Uterus (tissue), 4 donors: ENCODE measurements around the gene KCNQ4. TPM values are rescaled to one million over a fixed set of nuclear protein-coding genes. Genes with fewer than 3 reads are reported as not detected.

Experiments
- DNase-seq, 2 donors: peaks; one replicate each; pipeline ENCODE4 v3.0.0-alpha.2; 2019 to 2020
- H3K27ac ChIP-seq, 2 donors: fragments of 200-600 bp; sonication (generic); 1 replicate in 1 of 2; 2 replicates in 1 of 2; pipeline ENCODE4 v1.5.1; 2016 to 2018
- H3K27me3 ChIP-seq, 2 donors: fragments of 200-600 bp; sonication (generic); one replicate each; pipeline ENCODE4 v1.5.1; 2018 to 2019; ENCODE audit warnings: control low read depth in 1 of 2
- H3K36me3 ChIP-seq, 2 donors: fragments of 200-600 bp; sonication (generic); one replicate each; pipeline ENCODE4 v1.5.1; 2019; ENCODE audit warnings: control low read depth in 1 of 2
- H3K4me1 ChIP-seq, 2 donors: fragments of 200-600 bp; sonication (generic); one replicate each; pipeline ENCODE4 v1.5.1; 2018 to 2019; ENCODE audit warnings: control low read depth in 1 of 2
- H3K4me3 ChIP-seq, 2 donors: fragments of 200-600 bp; sonication (generic); 1 replicate in 1 of 2; 2 replicates in 1 of 2; pipeline ENCODE4 v1.5.1; 2018 to 2019; ENCODE audit warnings: mild to moderate bottlenecking in 1 of 2
- H3K9me3 ChIP-seq, 2 donors: fragments of 200-600 bp; sonication (generic); one replicate each; pipeline ENCODE4 v1.5.1; 2019; ENCODE audit warnings: control low read depth in 1 of 2
- CTCF ChIP-seq, 4 experiments: fragments of 200-600 bp in 2 of 4; fragments of 450-650 bp in 2 of 4; sonication (generic) in 2 of 4; IDR thresholded peaks; one replicate each; pipeline ENCODE4 v1.5.1; 2016 to 2019; ENCODE audit warnings: antibody characterized with exemption in 4 of 4, mild to moderate bottlenecking in 2 of 4, moderate library complexity in 1 of 4
- POLR2A ChIP-seq, 2 donors: fragments of 450-650 bp; IDR thresholded peaks; one replicate each; pipeline ENCODE4 v1.6.1; 2016; ENCODE audit warnings: antibody characterized with exemption in 2 of 2, mild to moderate bottlenecking in 1 of 2, moderate library complexity in 1 of 2
- intact Hi-C: fragments of 100-400 bp; cut with DNase I; formaldehyde crosslinking; loops from one replicate; pipeline ENCODE4 v1.15.1; 2023; ENCODE audit warnings: low total_unique reads
- total RNA-seq, 4 donors: library from RNA; depleted of rRNA in 3 of 4; stranded (reverse); fragments of >200 nt in 3 of 4; gene quantifications; one replicate each; pipeline versions ENCODE4 v1.1.0 to v1.2.4, GENCODE V29; 2014 to 2023
- donor health status: DM: yes; HTN: yes; CAD: no.

Gene KCNQ4
- total RNA-seq, 4 donors from 2014 or later, result 2.7 to 13.4 (median 7.4) TPM; not detected in 1

- Histone ChIP-seq H3K9me3 (no peaks in the 10 kb centered on the region), H3K4me3 (no peak overlapping the region), H3K27ac (no peak overlapping the region), H3K4me1 (peaks cover 0 to 6% of the 10 kb centered on the region in 2 donors), H3K27me3 (no peaks in the 10 kb centered on the region), H3K36me3 (no peaks in the 10 kb centered on the region)
- DNase-seq, result no peak
- TF ChIP-seq CTCF (IDR thresholded peaks at IDR 0.05) (no peak), POLR2A (IDR thresholded peaks at IDR 0.05) (no peak)
- intact Hi-C loops, result no loop called here
These were observed 35.5 kb downstream of the KCNQ4 start for GRCh38 chr1:40819101-40819500.

GRCh38 chr1:40820251-40820797 is 36.7 kb downstream of the KCNQ4 start:
- no peaks in the 10 kb centered on the region for H3K9me3 ChIP-seq
- peaks cover 0 to 6% of the 10 kb centered on the region in 2 donors for H3K4me1 ChIP-seq
- no peaks in the 10 kb centered on the region for H3K36me3 ChIP-seq
- H3K4me3 ChIP-seq, result no peak overlapping the region
- TF ChIP-seq CTCF (IDR thresholded peaks at IDR 0.05), result no peak
- no peak for TF ChIP-seq POLR2A (IDR thresholded peaks at IDR 0.05)
- intact Hi-C loops, result no loop called here
- H3K27me3 ChIP-seq, result no peaks in the 10 kb centered on the region
- H3K27ac ChIP-seq, result no peak overlapping the region
- no peak for DNase-seq

DNA sequence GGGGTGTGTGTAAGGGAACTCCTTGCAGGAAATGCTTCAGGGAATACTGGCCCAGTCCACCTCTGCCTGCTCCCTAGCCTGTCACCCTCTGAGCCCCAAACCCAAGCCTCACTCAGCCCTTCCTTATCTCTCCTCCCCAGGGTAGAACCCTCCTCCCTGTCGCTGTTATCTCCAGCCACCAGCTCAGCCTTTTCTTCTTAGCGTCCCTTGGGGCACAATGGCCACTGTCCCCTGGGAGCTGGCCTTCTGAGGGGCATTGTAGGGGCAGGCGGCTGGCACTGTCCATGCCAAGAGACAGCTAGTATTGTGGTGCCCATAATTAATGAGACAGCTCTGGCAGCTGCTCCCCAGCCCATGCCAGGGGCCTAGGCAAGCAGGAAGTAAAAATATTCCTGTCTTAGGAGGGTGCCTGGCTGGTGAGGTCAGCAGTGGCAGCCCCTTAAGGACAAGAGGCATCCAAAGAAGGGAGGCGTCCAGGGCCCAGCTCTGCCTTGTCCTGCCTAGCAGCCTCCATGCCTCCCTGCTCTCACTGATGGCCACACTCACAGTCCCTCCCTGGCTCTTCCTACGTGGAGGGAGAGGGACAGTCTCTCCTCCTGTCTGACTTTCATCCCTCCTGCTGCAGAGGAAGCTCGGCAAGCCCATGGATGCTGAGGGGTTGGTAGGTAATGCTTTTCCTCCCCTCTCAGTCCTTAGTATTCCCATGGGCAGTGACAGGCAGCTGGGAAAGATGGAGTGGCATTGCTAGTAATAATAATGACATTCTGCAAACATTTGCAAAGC is 37.5 kb downstream of the KCNQ4 start:
- peaks cover 0 to 6% of the 10 kb centered on the region in 2 donors for H3K4me1 ChIP-seq
- no peaks in the 10 kb centered on the region for H3K9me3 ChIP-seq
- H3K4me3 ChIP-seq, result no peak overlapping the region
- no peaks in the 10 kb centered on the region for H3K27me3 ChIP-seq
- no peak for DNase-seq
- H3K27ac ChIP-seq, result no peak overlapping the region
- TF ChIP-seq POLR2A (IDR thresholded peaks at IDR 0.05), result no peak
- no peak for TF ChIP-seq CTCF (IDR thresholded peaks at IDR 0.05)
- no peaks in the 10 kb centered on the region for H3K36me3 ChIP-seq
- intact Hi-C loops, result no loop called here

- Histone ChIP-seq H3K9me3 (no peaks in the 10 kb centered on the region), H3K4me3 (no peak overlapping the region), H3K36me3 (no peaks in the 10 kb centered on the region), H3K4me1 (peaks cover 0 to 6% of the 10 kb centered on the region in 2 donors), H3K27ac (no peak overlapping the region), H3K27me3 (no peaks in the 10 kb centered on the region)
- no peak for DNase-seq
- intact Hi-C loops, result no loop called here
- TF ChIP-seq POLR2A (IDR thresholded peaks at IDR 0.05) (no peak), CTCF (IDR thresholded peaks at IDR 0.05) (no peak)
These were observed 39.3 kb downstream of the KCNQ4 start for GRCh38 chr1:40822890-40823289.

GRCh38 chr1:40823345-40823744 is 39.8 kb downstream of the KCNQ4 start:
- TF ChIP-seq CTCF (IDR thresholded peaks at IDR 0.05) (no peak), POLR2A (IDR thresholded peaks at IDR 0.05) (no peak)
- Histone ChIP-seq H3K9me3 (no peaks in the 10 kb centered on the region), H3K27ac (no peak overlapping the region), H3K4me1 (peaks cover 0 to 2% of the 10 kb centered on the region in 2 donors), H3K4me3 (no peak overlapping the region), H3K36me3 (no peaks in the 10 kb centered on the region), H3K27me3 (no peaks in the 10 kb centered on the region)
- intact Hi-C loops, result no loop called here
- no peak for DNase-seq
